Stimulated activated CD4-positive, alpha-beta T cell treated with anti-CD3 and anti-CD28 coated beads, Interleukin-12 subunit alpha, Interleukin-12 subunit beta, amount 100 ng/mL, for 24 hours (primary cell): ENCODE results near the gene ZBTB21.

Experiments used
- DNase-seq, 2 experiments: peaks; one replicate each; pipeline ENCODE4 v3.0.0-alpha.2; 2020; ENCODE audit warnings: low read depth in 2 of 2

The ZBTB21 gene

DNA sequence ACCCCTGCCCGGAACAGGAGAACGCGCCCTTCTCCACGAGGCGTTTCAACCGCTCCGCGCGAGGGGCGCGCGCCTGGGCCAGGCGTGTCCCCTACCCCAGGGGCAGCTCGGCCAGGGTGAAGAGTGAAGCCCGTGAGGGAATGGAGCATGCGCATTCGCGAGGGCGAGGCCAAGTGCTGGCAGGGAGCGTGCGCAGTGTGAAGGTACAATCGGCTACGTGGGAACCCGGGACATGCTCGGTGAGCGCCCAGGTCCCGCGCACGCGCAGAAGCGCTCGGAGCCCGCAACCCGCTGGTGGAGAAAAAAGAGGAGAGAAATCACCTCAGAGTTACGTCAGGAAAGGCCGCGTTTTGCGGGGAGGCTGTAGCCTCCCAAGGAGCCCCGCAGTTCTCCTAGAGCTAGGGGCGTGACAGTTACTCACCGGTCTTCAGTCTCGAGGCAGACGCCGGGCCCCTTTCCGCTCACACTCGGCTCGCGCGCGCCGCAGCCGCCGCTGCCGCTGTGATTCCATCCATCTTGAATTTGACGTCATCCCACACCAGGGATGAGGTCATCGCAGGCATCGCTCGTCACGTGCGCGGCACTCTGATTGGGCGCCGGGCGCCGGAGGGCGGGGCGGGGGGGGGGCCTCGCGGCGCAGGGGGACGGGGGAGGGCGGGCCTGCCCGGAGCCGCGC, at the start of gene ZBTB21:
Gene ZBTB21, minus strand, starts transcription at position 530 of the 676 bp plus-strand sequence. CDS start 16,265 bp downstream, outside the sequence.
- DNase-seq = peak; percentile 97 to 98

DNA sequence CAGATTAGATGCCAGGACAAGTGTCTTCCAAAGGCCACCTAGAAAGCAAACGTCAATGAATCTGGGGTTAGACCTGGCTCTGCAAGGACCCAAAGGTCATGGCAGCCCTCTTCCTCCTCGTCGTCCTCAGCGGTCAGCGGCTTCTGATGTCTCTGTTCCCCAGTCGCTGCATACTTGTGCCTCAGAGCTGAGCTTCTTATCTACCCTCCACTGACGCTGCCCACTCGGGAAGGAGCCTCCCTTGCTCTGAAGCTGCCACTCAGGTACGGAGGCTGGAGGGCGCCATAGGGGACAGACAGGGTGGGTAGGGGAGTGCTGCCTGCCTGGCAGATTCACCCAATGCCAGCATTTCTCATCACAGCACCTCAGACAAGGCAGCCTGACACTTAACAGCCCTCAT, 49.6 kb upstream of the ZBTB21 start:
- DNase-seq = no peak

DNA sequence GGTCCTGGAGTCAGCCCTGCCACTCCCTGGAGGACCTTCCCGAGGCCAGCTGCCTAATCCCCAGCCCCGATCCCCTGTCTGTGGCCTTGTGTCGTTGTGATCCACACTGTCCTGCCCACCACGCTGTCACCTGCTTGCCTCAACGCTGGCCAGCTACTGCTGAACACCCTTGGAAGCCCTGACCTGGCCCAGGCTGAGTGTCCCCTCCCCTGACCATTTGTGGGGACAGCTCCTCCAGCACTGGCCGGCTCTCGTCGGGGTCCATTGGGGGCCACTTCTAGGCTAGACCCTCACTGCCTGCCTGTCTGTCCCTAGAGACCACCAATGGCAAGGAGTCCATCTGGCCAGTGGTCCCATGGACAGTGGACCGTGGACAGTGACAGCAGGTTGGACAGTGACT, 49.0 kb upstream of the ZBTB21 start:
- no peak for DNase-seq

DNA sequence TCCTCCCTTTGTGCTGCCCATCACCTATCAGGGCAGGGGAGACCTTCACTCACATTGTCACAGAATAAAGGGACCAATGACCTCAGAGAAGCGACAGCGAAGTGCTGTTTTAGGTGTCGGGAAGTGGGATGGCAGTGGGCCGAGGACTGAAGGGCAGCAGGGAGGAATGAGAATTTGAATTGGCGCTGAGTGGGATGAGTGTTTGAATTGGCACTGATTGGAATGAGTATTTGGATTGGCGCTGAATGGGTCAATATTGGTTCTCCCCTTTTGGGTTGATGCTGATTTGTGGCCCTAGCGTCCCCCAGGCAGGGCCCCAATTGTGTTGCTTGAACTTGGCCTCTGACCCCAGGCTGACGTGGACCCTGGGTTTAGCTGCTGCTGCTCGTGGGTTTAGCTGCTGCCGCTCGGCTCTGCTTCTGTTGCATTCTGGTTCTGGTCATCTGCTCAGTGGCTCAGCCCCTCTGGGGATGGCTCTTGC, 48.5 kb upstream of the ZBTB21 start:
- DNase-seq = no peak

DNA sequence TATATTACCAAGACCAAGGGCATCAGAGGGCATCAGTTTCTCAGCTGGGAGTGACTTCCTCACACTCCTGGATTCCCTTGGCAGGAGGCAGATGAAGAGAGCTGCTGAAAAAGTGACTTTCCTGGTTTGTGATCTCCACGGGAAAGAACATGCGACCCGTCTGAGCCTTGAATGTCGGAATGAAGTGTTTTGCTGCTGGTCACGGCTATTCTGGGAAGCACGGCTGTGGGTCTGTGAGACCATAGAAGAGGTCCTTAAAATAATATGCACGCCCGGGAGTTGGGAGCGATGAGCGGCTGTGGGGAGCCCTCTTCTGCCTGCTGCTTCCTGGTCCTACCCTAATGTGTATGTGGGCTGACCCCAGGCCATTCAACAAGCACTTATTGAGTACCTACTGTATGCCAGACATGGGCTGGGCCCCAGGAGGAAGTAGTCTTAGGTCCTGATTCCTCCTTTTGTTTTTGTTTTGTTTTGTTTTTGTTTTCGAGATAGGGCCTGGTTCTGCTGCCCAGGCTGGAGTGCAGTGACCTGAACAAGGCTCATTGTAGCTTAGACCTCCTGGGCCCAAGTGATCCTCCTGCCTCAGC, 47.8 kb upstream of the ZBTB21 start:
- DNase-seq = no peak

DNA sequence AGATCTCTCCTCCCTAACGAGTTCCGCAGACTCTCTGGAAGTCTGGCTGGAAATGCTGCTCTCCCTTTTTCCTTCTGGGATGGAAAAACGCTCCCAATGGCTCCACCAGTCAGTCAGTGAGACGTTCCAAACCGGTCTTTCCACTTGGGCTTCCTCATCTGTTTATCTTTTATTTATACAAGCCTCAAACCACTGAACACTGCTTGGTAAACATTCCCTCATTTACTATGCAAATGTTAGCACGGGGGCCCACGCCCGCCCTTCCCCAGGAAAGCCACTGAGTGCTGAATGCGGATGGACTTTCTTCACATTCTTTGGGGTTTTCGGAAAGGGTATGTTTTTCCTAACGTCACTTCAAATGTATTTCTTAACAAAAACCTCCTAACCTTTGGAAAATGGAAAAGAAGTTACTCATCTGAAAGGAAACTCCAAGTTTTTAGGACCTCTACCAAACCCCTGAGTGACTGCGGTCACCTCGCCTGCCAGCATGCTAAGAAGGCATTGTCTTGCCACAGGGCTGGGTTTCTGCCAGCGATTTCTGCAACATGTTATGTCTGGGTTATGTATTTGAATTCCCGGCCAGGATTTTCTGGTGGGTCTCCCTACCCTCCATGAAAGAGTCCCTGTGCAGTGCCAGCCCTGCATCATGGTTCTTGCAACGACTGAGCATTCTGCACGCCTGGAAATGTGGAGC, 47.0 kb upstream of the ZBTB21 start:
- DNase-seq = no peak

DNA sequence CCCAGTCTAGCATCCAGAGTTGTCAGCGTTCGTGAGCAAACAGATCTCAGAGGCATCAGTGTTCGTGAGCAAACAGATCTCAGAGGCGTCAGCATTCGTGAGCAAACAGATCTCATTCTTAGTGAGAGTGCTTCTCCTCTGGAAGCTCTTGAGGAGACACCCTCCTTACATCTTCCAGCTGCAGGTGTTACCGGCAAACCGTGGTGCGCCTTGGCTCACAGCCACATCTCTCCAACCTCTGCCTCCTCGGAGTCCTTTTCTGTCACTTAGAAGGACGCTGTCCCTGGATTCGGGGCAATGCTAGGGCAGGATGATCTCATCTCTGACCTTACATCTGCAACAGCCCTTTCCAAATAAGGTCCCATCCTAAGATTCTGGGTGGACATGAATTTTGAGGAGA, 46.3 kb upstream of the ZBTB21 start:
- DNase-seq = no peak

DNA sequence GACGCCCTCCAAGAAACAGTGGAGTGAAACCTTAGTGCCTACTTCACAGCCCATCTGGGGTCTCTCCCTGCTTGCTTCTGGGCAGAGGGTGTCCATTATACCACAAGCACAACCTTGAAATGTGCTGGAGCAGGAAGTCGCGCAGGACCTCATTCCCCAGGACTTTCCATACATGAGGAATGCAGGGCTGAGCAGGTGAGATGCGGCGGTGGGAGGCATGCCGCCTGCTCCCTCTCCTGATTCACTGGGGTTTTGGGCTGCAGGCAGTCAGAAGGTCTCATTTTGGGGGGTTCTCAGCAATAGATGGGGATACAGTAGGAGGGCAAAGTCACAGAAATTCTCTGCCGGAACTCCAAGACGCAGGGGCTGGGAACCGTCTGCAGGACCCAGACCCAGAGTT, 45.3 kb upstream of the ZBTB21 start:
- DNase-seq = no peak

DNA sequence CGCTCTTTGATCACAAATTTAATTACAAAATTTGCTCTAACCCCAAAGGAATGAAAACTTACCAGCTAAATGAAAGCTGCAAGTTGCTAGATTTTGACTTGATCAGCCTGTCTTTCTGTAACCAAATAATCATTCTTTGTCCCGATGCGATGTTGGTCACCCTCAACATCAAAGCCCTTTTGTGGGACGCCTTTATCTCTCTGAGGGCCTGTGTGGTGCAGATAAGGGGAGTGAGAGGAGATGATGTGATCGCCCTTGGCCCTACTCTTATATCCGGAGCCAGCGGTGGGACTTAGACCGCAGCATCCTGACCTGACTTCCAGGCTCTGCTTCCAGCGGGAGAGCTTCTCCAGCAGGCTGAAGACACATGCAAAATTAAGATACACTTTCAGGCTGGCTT, 41.6 kb upstream of the ZBTB21 start:
- DNase-seq = no peak

DNA sequence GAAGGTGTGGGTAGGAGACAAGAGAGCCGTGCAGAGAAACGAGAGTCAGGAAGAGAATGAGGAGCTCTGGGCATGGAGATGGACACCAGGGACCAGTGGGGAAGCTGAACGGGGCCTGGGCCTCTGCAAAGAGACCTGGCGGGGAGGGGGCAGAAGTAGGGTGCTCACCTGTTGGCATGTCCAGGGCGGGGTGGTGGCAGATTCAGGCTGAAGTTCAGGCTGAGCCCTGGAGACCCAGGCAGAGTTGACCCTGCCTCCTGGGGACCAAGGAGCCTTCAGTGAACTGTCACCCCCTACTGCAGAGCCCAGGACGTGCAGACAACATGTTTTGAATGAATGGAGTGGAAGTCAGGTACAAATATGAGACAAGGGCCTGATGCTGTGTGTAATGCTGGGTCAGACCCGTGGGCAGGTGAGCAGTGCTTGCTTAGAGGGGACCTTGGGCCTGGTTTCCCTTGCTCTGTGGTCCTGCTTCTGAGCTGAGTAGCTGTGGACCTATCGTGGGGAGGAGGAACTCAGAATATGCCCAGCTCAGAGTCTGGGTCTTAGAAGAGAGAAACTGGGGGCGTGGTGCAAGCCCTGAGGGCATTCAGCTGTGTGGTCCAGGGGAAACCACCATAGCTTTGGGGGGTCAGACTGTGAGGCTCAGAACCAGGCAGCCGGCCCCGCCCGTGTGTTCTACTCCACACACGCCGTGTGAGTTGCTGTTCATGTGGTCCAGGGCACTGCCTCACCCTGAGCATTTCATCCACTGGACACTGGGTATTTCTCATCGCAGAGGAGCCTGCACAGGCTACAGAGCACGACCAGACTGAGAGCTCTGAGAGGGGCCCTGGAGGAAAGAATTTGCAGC, 39.6 kb upstream of the ZBTB21 start:
- no peak for DNase-seq

DNA sequence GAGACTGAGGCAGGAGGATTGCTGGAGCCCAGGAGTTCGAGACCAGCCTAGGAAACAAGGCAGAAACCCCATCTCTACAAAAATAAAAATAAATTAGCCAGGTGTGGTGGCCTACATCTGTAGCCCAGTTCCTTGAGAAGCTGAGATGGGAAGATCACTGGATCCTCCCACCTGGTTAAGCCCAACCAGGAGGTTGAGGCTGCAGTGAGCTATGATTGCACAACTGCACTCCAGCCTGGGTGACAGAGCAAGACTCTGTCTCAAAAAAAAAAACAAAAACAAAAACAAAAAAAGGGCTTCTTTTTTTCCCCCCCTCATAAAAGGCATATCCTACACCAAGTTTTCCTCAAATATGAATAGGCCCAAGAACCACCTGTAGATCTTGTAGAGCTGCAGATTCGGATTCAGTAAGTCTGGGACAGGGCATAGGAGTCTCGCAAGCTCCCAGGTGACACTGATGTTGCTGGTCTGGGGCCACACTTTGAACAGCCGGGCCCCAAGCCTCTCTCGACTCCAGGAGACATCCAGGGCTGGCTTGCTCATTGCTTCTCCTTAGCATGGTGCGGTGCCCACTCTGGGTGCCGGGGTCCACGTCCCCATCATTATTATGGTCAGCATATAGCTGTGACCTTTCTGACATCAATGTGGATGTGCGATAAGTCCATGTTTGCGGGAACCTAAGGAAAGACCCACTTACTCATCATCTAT, 38.9 kb upstream of the ZBTB21 start:
- no peak for DNase-seq

DNA sequence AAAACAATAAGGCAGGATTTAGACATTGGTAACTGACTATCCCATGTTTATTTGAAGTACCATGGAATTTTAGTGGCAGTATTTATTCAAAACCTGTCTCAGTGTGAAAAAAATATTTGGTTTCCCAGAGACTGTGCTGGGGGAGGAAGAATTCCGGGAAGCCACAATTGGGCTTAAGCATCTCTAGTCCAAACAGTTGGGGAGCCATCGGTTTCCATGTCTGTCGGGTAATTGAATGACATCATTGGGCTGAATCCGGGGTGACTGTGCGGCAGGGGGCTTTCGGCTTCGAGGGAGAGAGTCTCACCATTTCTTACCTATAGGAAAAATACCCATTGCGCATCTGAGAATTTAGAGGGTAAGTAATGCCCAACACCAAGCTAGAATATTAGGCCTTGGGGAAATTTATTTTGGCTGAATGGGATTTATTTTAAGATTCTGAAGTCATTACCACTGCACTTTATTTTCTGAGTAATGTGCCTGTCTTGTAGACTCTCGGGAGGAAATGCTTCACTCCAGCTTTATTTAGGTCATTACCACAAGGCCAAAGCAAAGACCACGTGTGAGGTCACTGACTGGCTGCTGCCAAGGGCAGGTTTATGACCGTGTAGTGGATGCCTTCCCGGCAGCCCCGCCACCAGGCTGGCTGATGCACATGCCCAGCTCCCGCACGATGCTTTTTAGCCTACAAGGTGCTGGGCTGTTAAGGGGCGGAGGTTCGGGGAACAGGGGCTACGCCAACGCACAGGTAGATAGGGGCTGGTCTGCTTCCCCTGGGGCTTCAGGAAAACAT, 37.9 kb upstream of the ZBTB21 start:
- DNase-seq = no peak

DNA sequence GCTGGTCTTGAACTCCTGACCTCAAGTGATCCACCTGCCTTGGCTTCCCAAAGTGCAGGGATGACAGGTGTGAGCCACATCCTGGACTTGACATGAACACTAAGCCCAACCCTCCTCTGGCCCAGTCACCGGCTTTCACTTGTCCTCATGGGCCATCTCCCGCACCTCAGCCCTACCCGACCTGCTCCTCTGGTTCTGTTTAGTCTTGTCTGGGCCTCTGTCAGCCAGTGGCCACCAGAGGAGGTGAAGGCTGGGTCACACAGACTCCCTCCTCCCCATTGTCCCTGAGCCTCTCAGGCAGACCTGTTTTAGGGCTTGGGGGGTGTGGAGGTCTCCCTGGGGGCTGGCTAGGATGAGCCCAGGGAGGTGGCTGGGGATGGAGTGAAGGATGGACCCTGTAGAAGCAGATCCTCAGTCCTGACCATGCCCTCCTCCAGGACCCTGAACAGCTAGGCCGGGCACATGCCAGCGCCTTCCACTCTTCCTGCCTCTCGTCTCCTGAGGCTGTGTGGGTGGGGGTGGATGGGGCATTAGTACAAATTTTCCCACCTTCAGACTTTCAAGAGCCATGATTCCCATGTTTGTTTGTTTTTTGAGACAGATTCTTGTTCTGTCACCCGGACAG, 34.8 kb upstream of the ZBTB21 start:
- no peak for DNase-seq

DNA sequence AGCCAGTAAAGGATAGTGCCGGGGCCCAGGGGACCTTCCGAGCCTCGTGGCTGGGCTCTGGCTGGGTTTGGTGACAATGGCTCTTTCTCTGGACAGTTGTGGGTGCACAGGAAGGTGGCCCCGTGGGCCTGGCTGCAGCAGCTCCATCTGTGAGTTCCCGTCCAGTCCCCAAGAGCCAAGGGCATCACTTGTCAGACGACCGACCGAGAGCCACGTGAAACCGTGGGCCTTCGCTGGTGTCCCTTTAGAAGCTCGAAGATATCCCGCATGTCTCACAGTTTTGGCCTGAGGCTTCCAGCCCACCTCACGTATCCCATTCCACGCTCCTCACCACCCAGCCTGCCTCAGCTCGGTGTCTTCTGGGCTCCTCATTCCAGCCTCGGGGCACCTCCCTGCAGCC, 33.8 kb upstream of the ZBTB21 start:
- no peak for DNase-seq

DNA sequence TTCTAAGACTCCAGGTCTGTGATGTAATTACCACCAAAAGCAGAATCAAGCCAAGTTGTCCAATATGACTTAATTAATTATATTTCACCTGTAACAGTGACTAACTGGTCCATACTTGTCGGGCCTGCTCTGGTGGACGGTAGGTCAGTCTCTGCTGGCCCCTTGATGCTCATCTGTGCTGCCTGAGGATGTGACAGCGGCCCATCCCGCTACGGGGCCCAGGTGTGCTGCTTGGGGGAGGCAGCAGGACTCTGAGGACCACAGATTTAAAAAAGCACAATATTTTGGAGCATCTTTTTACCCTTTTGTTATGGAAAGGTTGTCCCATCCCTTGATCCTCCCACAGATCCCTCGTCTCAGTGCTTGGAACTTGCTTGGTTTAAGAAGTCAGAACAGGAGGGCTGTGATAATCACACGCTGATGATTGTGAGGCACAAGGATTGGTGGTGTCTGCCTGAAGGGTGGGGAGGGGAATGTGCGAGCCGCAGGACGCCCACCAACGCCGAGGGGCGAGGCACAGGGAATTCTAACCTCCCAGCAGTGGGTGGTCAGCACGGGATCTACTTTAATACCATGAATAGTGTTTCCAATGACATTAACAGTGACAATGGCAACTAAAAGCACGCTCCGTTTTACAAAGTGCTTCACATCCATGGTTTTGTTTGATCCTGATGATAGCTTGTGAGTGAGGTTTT, 33.2 kb upstream of the ZBTB21 start:
- no peak for DNase-seq

DNA sequence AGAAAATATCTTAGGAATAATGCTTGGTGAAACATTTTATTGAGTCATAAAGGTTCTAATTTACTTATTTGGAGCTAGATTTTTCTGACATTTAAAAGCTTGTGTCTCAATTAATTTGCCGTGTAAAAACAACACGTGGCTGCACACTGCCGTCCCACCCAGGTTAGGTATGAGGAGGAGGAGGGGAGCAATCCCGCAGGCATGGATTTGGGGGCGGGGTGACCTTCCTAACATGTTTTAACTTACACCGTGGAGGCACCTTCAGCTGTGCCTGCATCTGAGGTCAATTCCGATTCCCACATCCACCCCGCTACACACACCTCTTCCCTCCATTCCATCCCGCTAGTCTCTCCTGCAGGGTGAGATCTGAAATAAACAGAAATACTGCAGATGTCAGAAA, 32.5 kb upstream of the ZBTB21 start:
- DNase-seq = no peak

DNA sequence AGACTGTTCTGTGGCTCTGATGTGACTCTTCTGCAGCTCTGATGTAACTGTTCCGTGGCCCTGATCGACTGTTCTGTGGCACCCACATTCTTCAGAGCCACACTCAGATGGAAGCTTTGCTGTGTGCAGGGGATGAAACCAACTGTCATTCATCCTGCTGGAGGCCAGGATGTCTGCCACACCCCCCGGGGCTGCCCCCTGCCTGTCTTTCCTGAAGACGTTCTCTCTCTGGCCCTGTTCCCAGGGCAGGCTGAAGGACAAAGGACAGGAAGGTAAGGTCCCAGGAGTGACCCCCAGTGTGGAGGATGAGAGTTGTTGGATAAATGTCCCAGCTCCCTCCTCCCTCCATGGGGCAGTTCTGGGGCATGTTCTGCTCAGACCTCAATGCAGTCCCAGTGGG, 31.6 kb upstream of the ZBTB21 start:
- no peak for DNase-seq

DNA sequence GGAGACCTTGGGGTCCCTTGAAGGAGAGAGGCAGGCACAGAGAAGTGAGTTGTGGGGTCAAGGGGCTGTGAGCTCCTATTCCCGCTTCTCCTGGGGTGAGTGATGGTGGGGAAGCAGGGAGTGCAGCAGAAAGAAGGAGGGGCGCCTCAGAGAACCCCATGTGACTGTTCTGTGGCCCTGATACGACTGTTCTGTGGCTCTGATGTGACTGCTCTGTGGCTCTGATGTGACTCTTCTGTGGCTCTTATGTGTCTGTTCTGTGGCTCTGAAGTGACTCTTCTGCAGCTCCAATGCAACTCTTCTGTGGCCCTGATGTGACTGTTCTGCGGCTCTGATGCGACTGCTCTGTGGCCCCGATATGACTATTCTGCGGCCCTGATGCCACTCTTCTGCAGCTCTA, 31.1 kb upstream of the ZBTB21 start:
- DNase-seq = no peak

DNA sequence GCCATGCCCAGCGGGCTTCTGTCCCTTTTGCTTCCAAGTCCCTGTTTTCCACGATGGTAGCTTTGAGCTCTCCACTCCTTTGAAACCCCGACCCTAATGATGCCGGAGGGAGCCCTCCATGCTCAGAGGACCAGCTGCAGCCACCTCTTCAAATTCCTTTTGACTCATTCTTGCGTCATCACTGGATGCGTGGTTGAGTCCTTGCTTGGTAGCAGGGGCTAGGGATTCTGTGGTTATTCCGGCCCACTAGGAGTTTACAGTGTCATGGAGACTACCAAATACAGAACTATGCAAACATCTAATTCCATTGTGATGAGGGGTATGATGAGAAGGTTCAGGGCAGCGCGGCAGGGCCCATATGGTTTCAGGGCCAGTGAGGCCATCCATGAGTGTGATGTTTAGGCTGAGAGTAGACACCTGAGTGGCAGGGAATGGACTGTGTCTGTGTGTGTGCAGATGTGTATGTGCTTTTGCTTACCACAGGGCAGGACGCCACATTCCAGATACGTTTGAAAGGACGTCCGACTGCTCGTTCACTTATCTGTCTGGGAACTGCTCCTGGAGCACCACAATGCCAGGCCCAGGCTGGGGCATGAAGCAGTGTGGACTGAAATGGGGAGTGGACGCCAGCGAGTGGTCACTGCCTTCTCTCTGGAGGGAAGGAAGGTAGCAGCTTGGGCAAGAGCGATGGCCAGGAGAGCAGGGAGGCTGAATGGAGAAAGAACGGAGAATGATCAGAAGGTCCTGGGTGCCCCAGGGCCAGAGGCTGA, 30.4 kb upstream of the ZBTB21 start:
- DNase-seq = no peak
